ENCODE measurements around the gene ZBTB20. TPM values are rescaled to one million over a fixed set of nuclear protein-coding genes. Genes with fewer than 3 reads are reported as not detected.

The ZBTB20 gene
- total and polyA plus RNA-seq, 10 of the 15 experiments (the other 5 are each of a cell fraction or from before 2014, with no cell fraction given) = 0.20 to 5.5 (median 2.2) TPM

DNA sequence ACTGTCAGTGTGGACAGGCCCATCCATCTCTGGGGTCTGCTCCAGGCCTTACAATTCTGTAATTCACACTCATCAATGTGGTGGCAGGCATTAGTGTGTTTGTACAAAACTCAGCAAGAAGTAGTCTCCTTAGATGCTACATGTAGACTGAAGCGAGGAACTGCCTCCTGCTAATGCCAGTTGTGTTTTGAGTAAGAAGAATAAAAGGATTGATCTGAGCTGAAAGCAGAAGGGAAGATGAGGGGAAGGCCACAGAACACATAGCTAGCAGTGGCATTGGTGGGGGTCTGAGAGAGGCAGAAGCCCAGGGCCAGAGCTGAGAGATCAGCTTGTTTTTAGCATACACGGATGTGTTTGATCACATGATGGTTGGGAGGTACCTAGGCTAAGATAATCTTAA lies 709.2 kb downstream of the ZBTB20 start:
- in situ Hi-C loops (cut with MboI) (no loop called here), intact Hi-C loops (cut with micrococcal nuclease; ENCODE audit: unreplicated experiment) (no loop called here)
- no peaks in the 10 kb centered on the region; the same call in 2 of the 3 replicates for H3K9me3 ChIP-seq (replicated peaks; ENCODE audit: control insufficient read depth, insufficient read depth, low read length)
- H3K27ac ChIP-seq (ENCODE audit: control insufficient read depth, insufficient read depth) = no peak overlapping the region
- H3K4me1 ChIP-seq (ENCODE audit: control insufficient read depth, insufficient read depth, low read length) = peaks cover 16% of the 10 kb centered on the region
- no peak overlapping the region for H2AFZ ChIP-seq (ENCODE audit: control insufficient read depth, low read depth, low read length)
- no peak for TF ChIP-seq PAX5 (IDR thresholded peaks at IDR 0.05; ENCODE audit: borderline replicate concordance, low read depth, low read length)
- TF ChIP-seq, protein P1, sequence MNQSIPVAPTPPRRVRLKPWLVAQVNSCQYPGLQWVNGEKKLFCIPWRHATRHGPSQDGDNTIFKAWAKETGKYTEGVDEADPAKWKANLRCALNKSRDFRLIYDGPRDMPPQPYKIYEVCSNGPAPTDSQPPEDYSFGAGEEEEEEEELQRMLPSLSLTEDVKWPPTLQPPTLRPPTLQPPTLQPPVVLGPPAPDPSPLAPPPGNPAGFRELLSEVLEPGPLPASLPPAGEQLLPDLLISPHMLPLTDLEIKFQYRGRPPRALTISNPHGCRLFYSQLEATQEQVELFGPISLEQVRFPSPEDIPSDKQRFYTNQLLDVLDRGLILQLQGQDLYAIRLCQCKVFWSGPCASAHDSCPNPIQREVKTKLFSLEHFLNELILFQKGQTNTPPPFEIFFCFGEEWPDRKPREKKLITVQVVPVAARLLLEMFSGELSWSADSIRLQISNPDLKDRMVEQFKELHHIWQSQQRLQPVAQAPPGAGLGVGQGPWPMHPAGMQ (IDR thresholded peaks at IDR 0.05; ENCODE audit: borderline replicate concordance) = no peak
- no peak for TF ChIP-seq KAT2A (conservative IDR thresholded peaks at IDR 0.05; ENCODE audit: control insufficient read depth, low read depth, low read length)
- no peak for TF ChIP-seq MYB (IDR thresholded peaks at IDR 0.05; ENCODE audit: borderline replicate concordance, low read depth, low read length)
- TF ChIP-seq CREB1 (IDR thresholded peaks at IDR 0.05; ENCODE audit: low read depth) = no peak
- TF ChIP-seq HSF1 (IDR thresholded peaks at IDR 0.05; ENCODE audit: low read depth, low read length) = no peak
- no peak for TF ChIP-seq HDAC6 (IDR thresholded peaks at IDR 0.05; ENCODE audit: unreplicated experiment)
- no peak for TF ChIP-seq PAX8 (IDR thresholded peaks at IDR 0.05)
- no peak for TF ChIP-seq TARDBP (IDR thresholded peaks at IDR 0.05; ENCODE audit: borderline replicate concordance)
- TF ChIP-seq ETV6 (conservative IDR thresholded peaks at IDR 0.05 in 1 of 2, IDR thresholded peaks at IDR 0.05 in 1 of 2; ENCODE audit: borderline replicate concordance in 1 of 2, low read depth in 1 of 2) = no peak
- TF ChIP-seq, protein P2, sequence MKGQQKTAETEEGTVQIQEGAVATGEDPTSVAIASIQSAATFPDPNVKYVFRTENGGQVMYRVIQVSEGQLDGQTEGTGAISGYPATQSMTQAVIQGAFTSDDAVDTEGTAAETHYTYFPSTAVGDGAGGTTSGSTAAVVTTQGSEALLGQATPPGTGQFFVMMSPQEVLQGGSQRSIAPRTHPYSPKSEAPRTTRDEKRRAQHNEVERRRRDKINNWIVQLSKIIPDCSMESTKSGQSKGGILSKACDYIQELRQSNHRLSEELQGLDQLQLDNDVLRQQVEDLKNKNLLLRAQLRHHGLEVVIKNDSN (IDR thresholded peaks at IDR 0.05; ENCODE audit: borderline replicate concordance, extremely low read length, insufficient read depth, low read depth, low read length) = no peak
- TF ChIP-seq TCF12 (IDR thresholded peaks at IDR 0.05; ENCODE audit: low read depth, low read length) = no peak
- TF ChIP-seq ZNF622 (IDR thresholded peaks at IDR 0.05) = no peak
- no peak for TF ChIP-seq BACH1 (IDR thresholded peaks at IDR 0.05; ENCODE audit: borderline replicate concordance)
- no peak for TF ChIP-seq ATF7 (IDR thresholded peaks at IDR 0.05; ENCODE audit: low read depth)
- no peak for TF ChIP-seq SIN3A (IDR thresholded peaks at IDR 0.05; ENCODE audit: low read depth, low read length)
- TF ChIP-seq EED (IDR thresholded peaks at IDR 0.05; ENCODE audit: low read depth) = no peak
- TF ChIP-seq CHD4 (IDR thresholded peaks at IDR 0.05) = no peak
- no peak for TF ChIP-seq PBX3 (IDR thresholded peaks at IDR 0.05; ENCODE audit: insufficient replicate concordance, low read depth, low read length)
- FAIRE-seq (no peak), ATAC-seq (peak; percentile 15), DNase-seq (ENCODE audit: low read depth, low spot score) (no peak)
- no peak overlapping the region for H3K4me3 ChIP-seq
- 0% methylated on average over 2 of the region's 2 CpGs for WGBS (ENCODE audit: insufficient coverage, insufficient replicate concordance, low lambda C conversion rate, missing lambda C conversion rate)
- no peaks in the 10 kb centered on the region for H3K36me3 ChIP-seq (ENCODE audit: control insufficient read depth in 2 of 2, insufficient read depth in 2 of 2, low read length in 1 of 2)
- H3K4me2 ChIP-seq (ENCODE audit: control insufficient read depth, insufficient read depth) = peak overlapping the region; percentile 15
- no peak overlapping the region for H3K9ac ChIP-seq (ENCODE audit: control insufficient read depth, insufficient read depth, low read length)
- BruUV-seq (replicated peaks) = no TSS peak
- H3K79me2 ChIP-seq (ENCODE audit: control insufficient read depth, insufficient read depth, low read length) = peaks cover 12% of the 10 kb centered on the region
- no peaks in the 10 kb centered on the region for H3K27me3 ChIP-seq (replicated peaks in 1 of 2; ENCODE audit: control insufficient read depth in 2 of 2, insufficient read depth in 2 of 2, low read length in 1 of 2)
- CTCF ChIA-PET = interaction anchor here (0.8 to 1.9 kb wide), 4 partner anchors 10 to 29 kb away, joined by 3 to 9 read pairs (median 4); no protein-coding TSS in a partner anchor
- RAD21 ChIA-PET (ENCODE audit: unreplicated experiment) = interaction anchor here (1.3 kb wide), 1 partner anchor 18 kb away, joined by 3 read pairs; no protein-coding TSS in a partner anchor
- no peaks in the 10 kb centered on the region for H4K20me1 ChIP-seq (ENCODE audit: control insufficient read depth, insufficient read depth)
- SMC1A ChIA-PET (ENCODE audit: uncharacterized antibody, unreplicated experiment) = interaction anchor here (1.0 to 1.6 kb wide), 4 partner anchors 10 to 23 kb away, joined by 3 to 8 read pairs (median 4); no protein-coding TSS in a partner anchor
- POLR2A ChIA-PET = no interaction called here
